ENCODE data around the gene MKNK1.

Gene MKNK1

DNA sequence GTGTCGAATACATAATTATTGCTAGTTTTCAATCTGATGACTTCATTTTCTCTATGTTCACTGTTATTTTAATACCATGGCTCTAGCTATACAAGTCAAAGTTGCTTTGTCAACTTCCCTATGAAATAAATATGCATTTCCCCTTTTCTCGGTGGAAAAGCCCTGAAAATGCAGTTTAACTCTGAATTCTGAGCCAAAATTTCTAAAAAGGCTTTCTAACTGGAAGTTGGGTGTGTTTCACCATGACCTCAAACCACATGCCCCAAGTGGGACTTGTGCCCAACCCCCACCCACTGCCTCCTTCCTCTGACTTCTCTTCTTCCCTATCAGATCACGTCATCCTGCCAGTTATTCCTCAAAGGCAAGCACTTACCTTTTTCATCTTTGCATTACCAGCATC, 8.9 kb downstream of the MKNK1 start:
- FAIRE-seq: no peak

DNA sequence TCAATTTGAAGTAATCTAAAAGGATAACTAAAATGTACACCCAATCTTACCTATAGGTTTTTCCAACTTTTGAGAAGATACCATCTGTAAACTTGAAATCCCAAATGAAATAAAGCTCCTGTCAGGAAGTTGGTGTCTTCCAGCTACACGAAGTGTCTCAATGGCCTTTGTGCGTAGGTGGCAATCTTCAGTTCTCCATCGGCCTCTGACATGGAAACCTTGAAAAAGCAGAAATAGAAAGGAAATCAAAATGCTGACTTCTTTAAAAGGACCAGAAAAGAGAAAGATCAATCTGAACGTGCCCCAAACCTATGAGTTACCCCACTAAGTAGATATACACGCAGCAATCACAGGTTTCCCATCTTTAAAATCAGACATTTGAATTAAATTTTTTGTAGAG, 10.0 kb downstream of the MKNK1 start:
- no peak for FAIRE-seq

DNA sequence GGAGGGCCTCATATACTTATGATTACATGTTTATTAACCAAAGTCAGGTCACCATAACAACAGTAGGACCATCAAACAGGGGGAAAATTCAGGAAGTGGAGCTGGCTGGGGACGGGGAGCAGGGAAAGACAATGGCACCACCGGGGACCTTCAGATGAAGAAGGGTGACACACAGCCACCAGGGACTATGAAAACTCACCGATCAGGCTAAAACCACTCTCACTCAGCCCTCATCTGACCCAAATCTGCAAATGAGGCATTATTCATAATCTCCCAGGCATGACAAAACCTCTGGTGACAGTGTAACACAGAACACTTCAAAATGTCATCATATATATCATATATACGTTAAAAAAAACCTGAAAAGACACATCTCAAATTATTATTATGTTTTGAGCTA, 11.2 kb downstream of the MKNK1 start:
- FAIRE-seq: no peak

DNA sequence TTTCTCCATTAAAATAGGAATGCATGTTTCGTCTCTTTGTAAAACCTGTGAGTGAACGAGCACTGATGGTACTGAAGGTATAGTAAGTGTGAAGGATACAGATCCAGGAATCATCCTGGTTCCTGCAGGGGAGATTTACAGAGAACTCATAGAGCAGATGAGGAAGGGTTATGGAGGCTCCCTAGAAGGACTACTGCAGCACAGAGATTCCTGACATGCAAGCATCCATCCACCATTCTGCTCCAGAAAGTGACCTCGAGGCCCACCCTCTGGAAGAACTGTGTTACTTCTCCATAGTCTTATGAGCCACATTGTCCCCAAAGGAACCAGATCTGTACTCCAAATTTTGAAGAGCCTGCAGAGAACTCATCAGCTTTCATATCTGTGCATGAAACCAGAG, 14.5 kb downstream of the MKNK1 start:
- no peak for FAIRE-seq

DNA sequence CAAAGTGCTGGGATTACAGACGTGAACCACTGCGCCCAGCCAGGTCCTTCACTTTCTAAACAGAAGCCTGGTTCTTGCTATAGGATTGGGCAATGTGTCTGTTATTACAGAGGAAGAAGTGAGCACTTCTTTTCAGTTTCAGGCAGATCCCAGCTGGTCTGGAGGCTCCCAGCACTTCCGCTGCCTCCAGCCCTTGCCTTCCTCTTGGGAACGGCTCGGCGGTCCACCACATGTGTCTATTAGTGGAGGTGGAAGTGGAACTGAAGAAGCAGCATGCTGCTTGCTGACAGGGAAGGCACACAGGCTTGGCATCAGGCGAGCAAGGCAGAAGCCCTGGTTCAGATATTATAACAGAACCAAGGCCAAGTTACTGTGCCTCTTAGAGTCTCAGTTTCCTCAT, 17.0 kb downstream of the MKNK1 start:
- no peak for FAIRE-seq

GRCh38 chr1:46585312-46585938, 18.6 kb downstream of the MKNK1 start:
- FAIRE-seq: no peak

- no peak for FAIRE-seq
Observed at GRCh38 chr1:46583494-46583893, 20.6 kb downstream of the MKNK1 start.

- no peak for FAIRE-seq
Observed at GRCh38 chr1:46582972-46583371, 21.1 kb downstream of the MKNK1 start.

- FAIRE-seq: no peak
Observed at GRCh38 chr1:46581681-46582455, 22.2 kb downstream of the MKNK1 start.

- no peak for FAIRE-seq
Observed at GRCh38 chr1:46580140-46580903, 23.7 kb downstream of the MKNK1 start.

DNA sequence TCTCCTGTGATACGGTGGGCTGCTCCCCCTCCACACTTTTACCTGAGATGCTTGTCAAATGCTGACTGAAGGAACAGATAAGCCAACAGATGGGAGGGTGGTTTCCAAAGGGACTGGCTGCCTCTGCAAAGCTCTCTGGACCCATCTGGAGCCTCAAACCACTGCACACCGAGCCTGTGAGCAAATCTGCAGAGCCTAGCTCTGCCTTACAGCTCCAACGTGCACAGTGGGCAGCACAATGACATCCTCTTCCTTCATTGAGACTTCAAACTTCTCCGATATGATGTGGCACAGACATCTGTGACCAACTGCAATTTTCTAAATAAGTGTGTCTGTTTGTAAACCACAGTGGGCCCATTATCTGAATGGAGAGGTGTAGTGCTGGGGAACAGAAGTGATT, 26.4 kb downstream of the MKNK1 start:
- no peak for FAIRE-seq

- FAIRE-seq: no peak
Observed at GRCh38 chr1:46576596-46576995, 27.5 kb downstream of the MKNK1 start.

- FAIRE-seq: no peak
Observed at GRCh38 chr1:46575778-46576177, 28.3 kb downstream of the MKNK1 start.

GRCh38 chr1:46575300-46575699, 28.8 kb downstream of the MKNK1 start:
- peak; percentile 17 for FAIRE-seq

GRCh38 chr1:46571691-46572225, 32.3 kb downstream of the MKNK1 start:
- FAIRE-seq: no peak

- FAIRE-seq: no peak
Observed at GRCh38 chr1:46569884-46570725, 34.0 kb downstream of the MKNK1 start.

DNA sequence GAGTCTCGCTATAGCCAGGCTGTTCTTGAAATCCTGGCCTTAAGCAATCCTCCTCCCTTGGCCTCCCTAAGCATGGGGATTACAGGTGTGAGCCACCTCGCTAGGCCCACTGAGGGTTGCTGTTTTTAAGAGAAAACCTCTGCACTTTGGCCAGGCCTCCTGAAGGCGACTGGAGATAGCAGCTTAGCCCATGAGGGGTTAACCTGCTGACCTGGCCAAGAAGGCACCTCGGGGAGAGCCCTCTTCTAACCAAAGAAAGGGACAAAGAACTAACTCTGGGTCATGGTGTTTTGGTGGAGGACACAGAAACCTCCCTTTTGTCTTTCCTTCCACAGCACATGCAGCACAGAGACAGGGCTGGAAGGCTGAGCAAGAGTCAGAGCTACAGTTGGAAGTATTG, 35.0 kb downstream of the MKNK1 start:
- FAIRE-seq: no peak

- FAIRE-seq: no peak
Observed at GRCh38 chr1:46568461-46568891, 35.6 kb downstream of the MKNK1 start.

GRCh38 chr1:46563341-46563740, 40.7 kb downstream of the MKNK1 start:
- no peak for FAIRE-seq

- no peak for FAIRE-seq
Observed at GRCh38 chr1:46562498-46562897, 41.6 kb downstream of the MKNK1 start.

DNA sequence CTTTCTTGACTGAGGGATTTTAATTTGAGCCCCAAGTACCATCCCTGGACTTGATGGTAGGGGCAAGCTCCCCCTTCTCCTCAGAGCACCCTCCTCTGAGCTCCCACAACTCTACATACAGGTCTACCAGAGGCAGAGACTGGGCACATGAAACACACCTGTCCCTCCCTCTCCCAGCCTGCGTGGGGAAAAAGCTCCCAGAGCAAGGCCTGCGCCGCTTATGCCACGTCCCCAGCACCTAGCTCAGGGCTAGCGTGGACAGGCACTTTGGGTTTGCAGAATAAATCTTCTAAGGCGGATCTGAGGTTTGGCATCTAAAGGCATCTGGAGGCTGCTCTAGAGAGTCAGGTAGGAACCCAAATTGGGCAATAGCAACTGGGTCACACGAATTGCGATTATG, 45.1 kb downstream of the MKNK1 start:
- no peak for FAIRE-seq

DNA sequence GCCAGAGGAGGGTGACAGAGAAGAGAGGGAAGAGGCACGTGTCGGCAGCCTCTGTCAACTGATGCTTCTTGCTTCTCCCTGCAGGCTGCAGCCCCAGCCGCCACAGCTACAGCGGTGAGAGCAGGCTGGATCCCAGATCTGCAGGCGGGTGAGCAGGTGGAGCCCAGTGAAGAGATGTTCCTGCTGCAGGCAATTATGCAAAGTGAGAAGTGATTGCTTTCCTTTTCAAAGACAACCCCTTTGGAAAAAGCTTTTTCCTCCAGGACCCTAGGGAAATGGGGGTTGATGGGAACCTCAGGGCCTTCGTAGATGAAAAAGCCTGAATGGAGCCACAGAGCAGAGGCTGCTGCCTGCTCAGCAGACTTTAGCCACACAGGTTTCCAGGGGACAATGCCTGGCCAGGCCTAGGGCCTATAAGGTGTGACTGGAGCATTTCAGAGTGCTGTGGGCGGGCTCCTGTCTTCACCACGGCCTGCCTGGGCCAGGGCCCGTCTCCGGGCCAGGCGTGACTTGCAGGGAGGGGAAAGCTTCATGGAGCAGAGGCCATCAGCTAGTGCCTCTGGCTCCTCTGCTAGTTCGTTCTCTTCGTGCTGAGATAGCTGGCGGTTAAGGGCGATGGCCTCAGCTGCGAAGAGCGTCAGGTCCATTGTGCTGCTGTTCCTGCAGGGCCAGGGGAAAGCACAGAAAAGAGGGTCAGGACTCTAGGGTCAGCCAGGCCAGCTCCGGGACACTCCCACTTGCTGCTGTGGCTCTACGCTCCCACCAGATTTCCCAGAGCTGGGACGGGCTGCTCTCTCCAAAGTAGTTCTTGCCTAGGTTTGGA, 45.7 kb downstream of the MKNK1 start:
- no peak for FAIRE-seq
